DOHH2 (cell line): Measurements from ENCODE around the gene ROCK2.

Experiments
- H3F3A ChIP-seq: fragments of 200-600 bp; sonication (generic), shearing (Covaris generic); 2 replicates; pipeline ENCODE4 v1.6.0; 2016; ENCODE audit warnings: antibody characterized with exemption, mild to moderate bottlenecking; ENCODE audit not compliant: control insufficient read depth, insufficient read depth
- H3K27ac ChIP-seq: fragments of 200-600 bp; sonication (generic); 2 replicates; pipeline ENCODE4 v1.5.1; 2014; ENCODE audit warnings: low read depth, mild to moderate bottlenecking, low read length, moderate library complexity
- H3K27me3 ChIP-seq: fragments of 200-600 bp; sonication (generic); 2 replicates; pipeline ENCODE4 v1.6.1; 2014; ENCODE audit warnings: mild to moderate bottlenecking, low read length, mixed read lengths; ENCODE audit not compliant: control insufficient read depth
- H3K36me3 ChIP-seq: fragments of 200-600 bp; sonication (generic); 2 replicates; pipeline ENCODE4 v1.6.1; 2014; ENCODE audit warnings: mild to moderate bottlenecking, low read length, moderate library complexity, mixed read lengths; ENCODE audit not compliant: control insufficient read depth
- H3K4me1 ChIP-seq: fragments of 200-600 bp; sonication (generic); 2 replicates; pipeline ENCODE4 v1.6.1; 2014; ENCODE audit warnings: mild to moderate bottlenecking, low read length, mixed read lengths; ENCODE audit not compliant: control insufficient read depth
- H3K4me2 ChIP-seq: fragments of 200-600 bp; sonication (generic); 2 replicates; pipeline ENCODE4 v1.6.0; 2014; ENCODE audit warnings: mild to moderate bottlenecking, low read length, moderate library complexity
- H3K4me3 ChIP-seq: fragments of 200-600 bp; sonication (generic); 2 replicates; pipeline ENCODE4 v1.5.1; 2014; ENCODE audit warnings: mild to moderate bottlenecking, low read length, mixed read lengths
- H3K79me2 ChIP-seq: fragments of 200-600 bp; sonication (generic); 2 replicates; pipeline ENCODE4 v1.6.1; 2014; ENCODE audit warnings: mild to moderate bottlenecking, low read length, mixed read lengths; ENCODE audit not compliant: control insufficient read depth
- H3K9me2 ChIP-seq: fragments of 200-600 bp; sonication (generic); replicated peaks from 2 replicates; pipeline ENCODE4 v1.6.1; 2014; ENCODE audit warnings: mild to moderate bottlenecking, low read length, mixed read lengths; ENCODE audit not compliant: control insufficient read depth
- H3K9me3 ChIP-seq: fragments of 200-600 bp; sonication (generic); 2 replicates; pipeline ENCODE4 v1.6.1; 2014; ENCODE audit warnings: antibody characterized with exemption, low read length, mixed read lengths; ENCODE audit not compliant: control insufficient read depth, insufficient read depth
- H4K20me1 ChIP-seq: fragments of 200-600 bp; sonication (generic); 2 replicates; pipeline ENCODE4 v1.6.0; 2014; ENCODE audit warnings: low read depth, mild to moderate bottlenecking, antibody characterized with exemption, low read length, moderate library complexity; ENCODE audit not compliant: control insufficient read depth, insufficient read depth
- EZH2phosphoT487 ChIP-seq: fragments of 200-600 bp; sonication (generic); IDR thresholded peaks from 2 replicates; pipeline ENCODE4 v1.6.1; 2017; ENCODE audit warnings: borderline replicate concordance, mild to moderate bottlenecking, antibody characterized with exemption, low read length, moderate library complexity, mixed read lengths
- TF ChIP-seq, protein P1 (sequence below): fragments of 200-600 bp; sonication (generic); IDR thresholded peaks from one replicate; pipeline ENCODE4 v1.5.1; 2014; ENCODE audit warnings: antibody characterized with exemption, mild to moderate bottlenecking, low read depth, low read length; ENCODE audit not compliant: poor library complexity, severe bottlenecking

ROCK2 gene

DNA sequence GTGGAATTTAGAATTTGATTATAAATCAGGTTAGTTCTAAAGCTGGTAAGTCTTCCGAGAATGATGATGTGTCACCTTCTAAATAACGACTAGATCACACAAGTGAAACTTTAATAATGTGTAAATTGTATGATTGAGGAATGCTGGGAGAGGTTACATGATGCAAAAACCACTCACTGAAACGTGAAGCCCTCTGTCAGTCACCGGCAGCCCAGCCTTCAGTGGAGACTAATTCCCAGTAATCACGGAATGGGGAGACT is 45.9 kb upstream of the ROCK2 start:
- no peaks in the 10 kb centered on the region for H3K27me3 ChIP-seq
- peaks cover 6% of the 10 kb centered on the region; the same call in 1 of the 2 replicates for H3K4me1 ChIP-seq
- H3K9me3 ChIP-seq, result no peaks in the 10 kb centered on the region
- no peaks in the 10 kb centered on the region for H3K9me2 ChIP-seq
- no peak for TF ChIP-seq EZH2phosphoT487
- TF ChIP-seq, protein P1, sequence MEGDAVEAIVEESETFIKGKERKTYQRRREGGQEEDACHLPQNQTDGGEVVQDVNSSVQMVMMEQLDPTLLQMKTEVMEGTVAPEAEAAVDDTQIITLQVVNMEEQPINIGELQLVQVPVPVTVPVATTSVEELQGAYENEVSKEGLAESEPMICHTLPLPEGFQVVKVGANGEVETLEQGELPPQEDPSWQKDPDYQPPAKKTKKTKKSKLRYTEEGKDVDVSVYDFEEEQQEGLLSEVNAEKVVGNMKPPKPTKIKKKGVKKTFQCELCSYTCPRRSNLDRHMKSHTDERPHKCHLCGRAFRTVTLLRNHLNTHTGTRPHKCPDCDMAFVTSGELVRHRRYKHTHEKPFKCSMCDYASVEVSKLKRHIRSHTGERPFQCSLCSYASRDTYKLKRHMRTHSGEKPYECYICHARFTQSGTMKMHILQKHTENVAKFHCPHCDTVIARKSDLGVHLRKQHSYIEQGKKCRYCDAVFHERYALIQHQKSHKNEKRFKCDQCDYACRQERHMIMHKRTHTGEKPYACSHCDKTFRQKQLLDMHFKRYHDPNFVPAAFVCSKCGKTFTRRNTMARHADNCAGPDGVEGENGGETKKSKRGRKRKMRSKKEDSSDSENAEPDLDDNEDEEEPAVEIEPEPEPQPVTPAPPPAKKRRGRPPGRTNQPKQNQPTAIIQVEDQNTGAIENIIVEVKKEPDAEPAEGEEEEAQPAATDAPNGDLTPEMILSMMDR, result no peak
- no peaks in the 10 kb centered on the region for H3K36me3 ChIP-seq
- H3K79me2 ChIP-seq, result no peaks in the 10 kb centered on the region
- no peak overlapping the region for H3K27ac ChIP-seq
- H4K20me1 ChIP-seq, result no peaks in the 10 kb centered on the region
- no peak overlapping the region for H3K4me2 ChIP-seq
- no peaks in the 10 kb centered on the region for H3F3A ChIP-seq
- H3K4me3 ChIP-seq, result no peak overlapping the region

DNA sequence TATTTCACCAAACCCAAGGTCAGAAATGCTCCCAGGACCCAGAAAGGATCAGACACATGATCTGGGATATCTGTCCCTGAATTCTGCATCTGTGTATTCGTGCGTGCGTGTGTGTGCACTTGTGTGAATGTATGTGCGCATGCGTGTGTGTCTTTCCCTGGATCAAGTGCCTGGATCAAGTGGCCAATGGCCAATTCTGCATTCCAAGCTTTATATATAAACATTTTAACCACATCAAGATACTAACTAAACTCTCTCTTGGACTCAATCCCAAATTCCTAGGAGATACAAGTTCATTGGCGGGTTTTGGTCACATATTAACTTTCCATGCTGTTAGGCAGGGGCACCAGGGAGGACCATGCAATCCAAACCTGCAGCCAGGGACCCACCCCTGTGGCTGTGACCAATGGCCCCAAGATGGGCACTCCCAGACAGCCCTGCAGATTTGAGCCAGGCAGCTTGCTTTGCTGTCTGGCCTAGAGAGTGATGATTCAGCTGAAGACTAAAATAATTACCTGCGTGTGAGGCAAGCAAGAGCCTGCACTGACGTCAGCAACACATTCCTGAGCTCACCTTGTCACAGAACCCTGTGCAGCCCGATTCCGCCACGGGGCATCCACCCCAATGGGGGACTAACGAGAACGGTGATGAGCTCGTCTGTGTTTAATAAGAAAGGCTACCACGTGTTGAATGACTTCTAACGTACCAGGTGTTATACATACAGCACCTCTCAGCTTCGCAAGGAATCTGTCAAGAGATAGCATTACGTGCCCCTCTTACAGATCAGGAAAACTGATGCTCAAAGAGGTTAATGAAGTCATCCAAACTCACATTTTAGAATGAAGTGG is 45.3 kb upstream of the ROCK2 start:
- H3K4me2 ChIP-seq, result no peak overlapping the region
- H3K36me3 ChIP-seq, result no peaks in the 10 kb centered on the region
- no peaks in the 10 kb centered on the region for H3K79me2 ChIP-seq
- H3K9me3 ChIP-seq, result no peaks in the 10 kb centered on the region
- no peaks in the 10 kb centered on the region for H3K9me2 ChIP-seq
- peaks cover 6% of the 10 kb centered on the region; the same call in 1 of the 2 replicates for H3K4me1 ChIP-seq
- no peaks in the 10 kb centered on the region for H3F3A ChIP-seq
- H3K4me3 ChIP-seq, result no peak overlapping the region
- H3K27ac ChIP-seq, result no peak overlapping the region
- no peaks in the 10 kb centered on the region for H4K20me1 ChIP-seq
- TF ChIP-seq EZH2phosphoT487, result no peak
- TF ChIP-seq, protein P1, result no peak
- no peaks in the 10 kb centered on the region for H3K27me3 ChIP-seq

- Histone ChIP-seq H3K9me2 (no peaks in the 10 kb centered on the region), H3K4me1 (peaks cover 6% of the 10 kb centered on the region; the same call in 1 of the 2 replicates), H3K27me3 (no peaks in the 10 kb centered on the region), H3K36me3 (no peaks in the 10 kb centered on the region), H3K79me2 (no peaks in the 10 kb centered on the region), H3F3A (no peaks in the 10 kb centered on the region), H3K4me2 (no peak overlapping the region), H3K4me3 (no peak overlapping the region), H3K27ac (no peak overlapping the region), H3K9me3 (no peaks in the 10 kb centered on the region), H4K20me1 (no peaks in the 10 kb centered on the region)
- TF ChIP-seq EZH2phosphoT487, result no peak
- TF ChIP-seq, protein P1, result no peak
These were observed 44.6 kb upstream of the ROCK2 start for GRCh38 chr2:11389052-11389420.
